Measurements from ENCODE around the gene PLEKHA5.

DNA sequence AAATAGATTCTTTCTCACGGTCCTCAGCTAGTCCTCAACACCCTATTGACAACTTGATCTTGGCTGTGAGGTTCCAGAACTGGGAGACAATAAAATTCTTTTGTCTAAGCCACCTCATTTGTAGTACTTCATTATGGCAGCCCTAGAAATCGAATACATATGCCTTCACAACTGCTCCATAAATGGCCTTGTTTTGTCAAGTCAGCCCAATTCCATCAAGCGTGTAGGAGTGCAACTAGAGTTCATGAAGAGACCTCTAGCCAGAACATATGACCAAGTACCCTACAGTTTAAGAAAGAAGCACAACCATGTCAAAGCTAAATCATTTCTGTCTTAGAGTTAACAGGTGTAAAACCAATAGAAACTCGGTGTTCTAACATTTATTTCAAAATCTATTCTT, 45.0 kb upstream of the PLEKHA5 start:
- TF ChIP-seq, protein P1, sequence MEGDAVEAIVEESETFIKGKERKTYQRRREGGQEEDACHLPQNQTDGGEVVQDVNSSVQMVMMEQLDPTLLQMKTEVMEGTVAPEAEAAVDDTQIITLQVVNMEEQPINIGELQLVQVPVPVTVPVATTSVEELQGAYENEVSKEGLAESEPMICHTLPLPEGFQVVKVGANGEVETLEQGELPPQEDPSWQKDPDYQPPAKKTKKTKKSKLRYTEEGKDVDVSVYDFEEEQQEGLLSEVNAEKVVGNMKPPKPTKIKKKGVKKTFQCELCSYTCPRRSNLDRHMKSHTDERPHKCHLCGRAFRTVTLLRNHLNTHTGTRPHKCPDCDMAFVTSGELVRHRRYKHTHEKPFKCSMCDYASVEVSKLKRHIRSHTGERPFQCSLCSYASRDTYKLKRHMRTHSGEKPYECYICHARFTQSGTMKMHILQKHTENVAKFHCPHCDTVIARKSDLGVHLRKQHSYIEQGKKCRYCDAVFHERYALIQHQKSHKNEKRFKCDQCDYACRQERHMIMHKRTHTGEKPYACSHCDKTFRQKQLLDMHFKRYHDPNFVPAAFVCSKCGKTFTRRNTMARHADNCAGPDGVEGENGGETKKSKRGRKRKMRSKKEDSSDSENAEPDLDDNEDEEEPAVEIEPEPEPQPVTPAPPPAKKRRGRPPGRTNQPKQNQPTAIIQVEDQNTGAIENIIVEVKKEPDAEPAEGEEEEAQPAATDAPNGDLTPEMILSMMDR (IDR thresholded peaks at IDR 0.05) = no peak
- TF ChIP-seq POLR2A (IDR thresholded peaks at IDR 0.05) = no peak

Data from lower leg skin (tissue), 3 donors.